ENCODE measurements around the gene ADAMTS6.
"Not testable (repeated sequence)": the region's sequence is repeated elsewhere in the genome, so short reads cannot be mapped to it uniquely, and the experiment has no call there.

DNA sequence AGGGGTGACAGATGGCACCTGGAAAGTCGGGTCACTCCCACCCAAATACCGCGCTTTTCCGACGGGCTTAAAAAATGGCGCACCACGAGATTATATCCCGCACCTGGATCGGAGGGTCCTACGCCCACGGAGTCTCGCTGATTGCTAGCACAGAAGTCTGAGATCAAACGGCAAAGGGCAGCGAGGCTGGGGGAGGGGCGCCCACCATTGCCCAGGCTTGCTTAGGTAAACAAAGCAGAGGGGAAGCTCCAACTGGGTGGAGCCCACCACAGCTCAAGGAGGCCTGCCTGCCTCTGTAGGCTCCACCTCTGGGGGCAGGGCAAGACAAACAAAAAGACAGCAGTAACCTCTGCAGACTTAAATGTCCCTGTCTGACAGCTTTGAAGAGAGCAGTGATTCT, 111.2 kb downstream of the ADAMTS6 start:
- TF ChIP-seq POLR2A (IDR thresholded peaks at IDR 0.05), result not testable (repeated sequence)
- TF ChIP-seq, protein P1, sequence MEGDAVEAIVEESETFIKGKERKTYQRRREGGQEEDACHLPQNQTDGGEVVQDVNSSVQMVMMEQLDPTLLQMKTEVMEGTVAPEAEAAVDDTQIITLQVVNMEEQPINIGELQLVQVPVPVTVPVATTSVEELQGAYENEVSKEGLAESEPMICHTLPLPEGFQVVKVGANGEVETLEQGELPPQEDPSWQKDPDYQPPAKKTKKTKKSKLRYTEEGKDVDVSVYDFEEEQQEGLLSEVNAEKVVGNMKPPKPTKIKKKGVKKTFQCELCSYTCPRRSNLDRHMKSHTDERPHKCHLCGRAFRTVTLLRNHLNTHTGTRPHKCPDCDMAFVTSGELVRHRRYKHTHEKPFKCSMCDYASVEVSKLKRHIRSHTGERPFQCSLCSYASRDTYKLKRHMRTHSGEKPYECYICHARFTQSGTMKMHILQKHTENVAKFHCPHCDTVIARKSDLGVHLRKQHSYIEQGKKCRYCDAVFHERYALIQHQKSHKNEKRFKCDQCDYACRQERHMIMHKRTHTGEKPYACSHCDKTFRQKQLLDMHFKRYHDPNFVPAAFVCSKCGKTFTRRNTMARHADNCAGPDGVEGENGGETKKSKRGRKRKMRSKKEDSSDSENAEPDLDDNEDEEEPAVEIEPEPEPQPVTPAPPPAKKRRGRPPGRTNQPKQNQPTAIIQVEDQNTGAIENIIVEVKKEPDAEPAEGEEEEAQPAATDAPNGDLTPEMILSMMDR (IDR thresholded peaks at IDR 0.05), result not testable (repeated sequence)

All from heart left ventricle (tissue), 13 donors.